PC-3 (cell line): ENCODE measurements around the gene NUDT10.

Experiments used
- CTCF ChIP-seq: fragments of 300-600 bp; sonication (generic); conservative IDR thresholded peaks from 2 replicates; pipeline ENCODE4 v1.5.1; 2017; ENCODE audit warnings: antibody characterized with exemption, low read depth, mild to moderate bottlenecking, low read length
- EZH2 ChIP-seq: fragments of 300-600 bp; sonication (generic); IDR thresholded peaks from one replicate; pipeline ENCODE4 v1.6.1; 2017; ENCODE audit warnings: antibody characterized with exemption, mild to moderate bottlenecking, low read length; ENCODE audit not compliant: unreplicated experiment
- EZH2phosphoT487 ChIP-seq: fragments of 300-600 bp; sonication (generic); IDR thresholded peaks from 2 replicates; pipeline ENCODE4 v1.6.1; 2018; ENCODE audit warnings: mild to moderate bottlenecking, antibody characterized with exemption, low read length, borderline replicate concordance

GRCh38 chrX:51292421-51292820, 40.2 kb upstream of the NUDT10 start:
- TF ChIP-seq CTCF (no peak), EZH2 (no peak), EZH2phosphoT487 (no peak)
